Esophagus squamous epithelium (tissue), 4 donors: Measurements from ENCODE around the gene NR4A3.

ENCODE experiments used
- POLR2A ChIP-seq, 4 donors: fragments of 450-650 bp; IDR thresholded peaks; one replicate each; pipeline ENCODE4 v1.6.1; 2017; ENCODE audit warnings: antibody characterized with exemption in 4 of 4, mild to moderate bottlenecking in 4 of 4, moderate library complexity in 3 of 4
- TF ChIP-seq, protein P1 (sequence below), 6 experiments: fragments of 450-650 bp in 4 of 6; fragments of 200-600 bp in 2 of 6; sonication (generic) in 2 of 6; IDR thresholded peaks; one replicate each; pipeline ENCODE4 v1.5.1; 2016 to 2019; ENCODE audit warnings: antibody characterized with exemption in 6 of 6, mild to moderate bottlenecking in 4 of 6, moderate library complexity in 4 of 6

DNA sequence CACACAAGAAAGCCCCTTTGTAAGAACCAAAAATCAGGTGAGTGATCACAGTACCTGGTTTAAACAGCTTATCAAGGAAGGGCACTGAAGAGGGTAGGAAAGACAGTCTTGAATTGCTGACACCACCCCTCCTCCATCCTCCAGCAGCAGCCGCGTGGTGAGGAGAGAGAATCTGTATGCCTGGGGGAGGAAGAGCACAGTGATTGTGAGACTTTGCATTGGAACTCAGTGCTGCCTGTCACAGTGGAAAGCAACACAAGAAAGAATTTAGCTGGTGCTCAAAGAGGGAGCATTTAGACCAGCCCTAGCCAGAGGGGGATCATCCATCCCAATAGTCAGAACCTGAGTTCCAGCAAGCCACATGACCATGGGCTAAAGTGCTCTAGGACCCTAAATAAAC is 73.1 kb downstream of the NR4A3 start:
- TF ChIP-seq, protein P1, sequence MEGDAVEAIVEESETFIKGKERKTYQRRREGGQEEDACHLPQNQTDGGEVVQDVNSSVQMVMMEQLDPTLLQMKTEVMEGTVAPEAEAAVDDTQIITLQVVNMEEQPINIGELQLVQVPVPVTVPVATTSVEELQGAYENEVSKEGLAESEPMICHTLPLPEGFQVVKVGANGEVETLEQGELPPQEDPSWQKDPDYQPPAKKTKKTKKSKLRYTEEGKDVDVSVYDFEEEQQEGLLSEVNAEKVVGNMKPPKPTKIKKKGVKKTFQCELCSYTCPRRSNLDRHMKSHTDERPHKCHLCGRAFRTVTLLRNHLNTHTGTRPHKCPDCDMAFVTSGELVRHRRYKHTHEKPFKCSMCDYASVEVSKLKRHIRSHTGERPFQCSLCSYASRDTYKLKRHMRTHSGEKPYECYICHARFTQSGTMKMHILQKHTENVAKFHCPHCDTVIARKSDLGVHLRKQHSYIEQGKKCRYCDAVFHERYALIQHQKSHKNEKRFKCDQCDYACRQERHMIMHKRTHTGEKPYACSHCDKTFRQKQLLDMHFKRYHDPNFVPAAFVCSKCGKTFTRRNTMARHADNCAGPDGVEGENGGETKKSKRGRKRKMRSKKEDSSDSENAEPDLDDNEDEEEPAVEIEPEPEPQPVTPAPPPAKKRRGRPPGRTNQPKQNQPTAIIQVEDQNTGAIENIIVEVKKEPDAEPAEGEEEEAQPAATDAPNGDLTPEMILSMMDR (IDR thresholded peaks at IDR 0.05), result no peak
- TF ChIP-seq POLR2A (IDR thresholded peaks at IDR 0.05), result no peak
